Panc1 (cell line): ENCODE measurements around the gene DENND1B. TPM values are rescaled to one million over a fixed set of nuclear protein-coding genes. Genes with fewer than 3 reads are reported as not detected.

Experiments used
- ATAC-seq: fragments of 200-7000 bp; cut with Tn5 transposase; 2 replicates; pipeline ENCODE4 v1.9.1; 2020; ENCODE audit warnings: mild to moderate bottlenecking, moderate library complexity
- BruUV-seq: library from RNA; stranded (reverse); fragments of 400-500 nt; replicated peaks from 2 replicates; lab custom pipeline; 2021; lab: Mats Ljungman, UMichigan
- CTCF ChIA-PET: fragments of 300-600 bp; sonication (Branson Sonifier 250); formaldehyde crosslinking; loops from one replicate; lab custom pipeline; 2022; ENCODE audit warnings: antibody characterized with exemption; lab: Charles Lee
- POLR2A ChIA-PET: fragments of 300-600 bp; sonication (Branson Sonifier 250); formaldehyde crosslinking; loops from one replicate; lab custom pipeline; 2022; ENCODE audit warnings: antibody characterized with exemption; lab: Charles Lee
- DNase-seq: peaks from one replicate; pipeline ENCODE4 v3.0.0-alpha.2; 2010; ENCODE audit warnings: low read depth, low spot score
- H3K27ac ChIP-seq: 2 replicates; pipeline ENCODE4 v1.5.1; 2011; ENCODE audit warnings: mild to moderate bottlenecking, low read length, inconsistent platforms
- H3K27me3 ChIP-seq: fragments of 200-500 bp; sonication (Bioruptor generic); 2 replicates; pipeline ENCODE4 v1.6.0; 2014; ENCODE audit warnings: low read length, inconsistent platforms; ENCODE audit not compliant: control insufficient read depth, insufficient read depth
- H3K36me3 ChIP-seq: fragments of 200-500 bp; sonication (Bioruptor generic); 2 replicates; pipeline ENCODE4 v1.5.1; 2014; ENCODE audit warnings: inconsistent platforms, mild to moderate bottlenecking, low read length, moderate library complexity; ENCODE audit not compliant: control insufficient read depth, insufficient read depth
- H3K4me1 ChIP-seq: 2 replicates; pipeline ENCODE4 v1.5.1; 2011; ENCODE audit warnings: inconsistent platforms, mild to moderate bottlenecking, low read length, moderate library complexity; ENCODE audit not compliant: control insufficient read depth, insufficient read depth
- H3K4me3 ChIP-seq, 2 experiments: 2 replicates each; pipeline ENCODE4 v1.5.1; 2011 to 2012; ENCODE audit warnings: low read depth in 2 of 2, low read length in 2 of 2, mild to moderate bottlenecking in 2 of 2, inconsistent platforms in 1 of 2, moderate library complexity in 1 of 2
- H3K9me3 ChIP-seq: fragments of 200-500 bp; sonication (Bioruptor generic); 2 replicates; pipeline ENCODE4 v1.5.1; 2014; ENCODE audit warnings: low read depth, mild to moderate bottlenecking, inconsistent platforms, low read length, moderate library complexity; ENCODE audit not compliant: control insufficient read depth, insufficient read depth
- CTCF ChIP-seq: fragments of 450-650 bp; IDR thresholded peaks from 2 replicates; pipeline ENCODE4 v1.5.1; 2017; ENCODE audit warnings: mild to moderate bottlenecking
- POLR2AphosphoS5 ChIP-seq: IDR thresholded peaks from 2 replicates; pipeline ENCODE4 v1.6.1; 2012; ENCODE audit warnings: mild to moderate bottlenecking, low read depth, low read length, moderate library complexity
- REST ChIP-seq, 2 experiments: IDR thresholded peaks; 2 replicates each; pipeline ENCODE4 v1.6.1; 2011 to 2012; ENCODE audit warnings: low read depth in 2 of 2, control low read depth in 1 of 2, low read length in 1 of 2, mild to moderate bottlenecking in 1 of 2, moderate library complexity in 1 of 2; ENCODE audit not compliant: insufficient read depth in 1 of 2
- SIN3A ChIP-seq: IDR thresholded peaks from 2 replicates; pipeline ENCODE4 v1.6.1; 2012; ENCODE audit warnings: low read depth, mild to moderate bottlenecking, low read length, moderate library complexity, borderline replicate concordance; ENCODE audit not compliant: insufficient read depth
- TCF7L2 ChIP-seq: IDR thresholded peaks from 2 replicates; pipeline ENCODE4 v1.6.1; 2011; ENCODE audit warnings: mild to moderate bottlenecking, low read depth, low read length, inconsistent platforms
- in situ Hi-C: cut with HindIII; loops from 2 replicates; pipeline ENCODE4 v1.10.0; 2016; ENCODE audit warnings: low sequenced_read_pairs, low pct_unique_long_range_greater_than_20kb
- intact Hi-C: fragments of 100-400 bp; cut with micrococcal nuclease; formaldehyde crosslinking; loops from one replicate; pipeline ENCODE4 v1.10.0; 2022; ENCODE audit not compliant: unreplicated experiment
- total RNA-seq: library from RNA; stranded (reverse); gene quantifications from one replicate; pipeline ENCODE4 v1.2.1, GENCODE V29; 2021; ENCODE audit not compliant: unreplicated experiment

Gene DENND1B
- total RNA-seq, 1 experiment from 2014 or later: 7.7 TPM

- ATAC-seq: no peak
- in situ Hi-C loops: no loop called here
- Histone ChIP-seq H3K27ac (no peak overlapping the region), H3K4me3 (no peak overlapping the region), H3K9me3 (no peaks in the 10 kb centered on the region), H3K36me3 (no peaks in the 10 kb centered on the region; the same call in 1 of the 2 replicates), H3K4me1 (no peaks in the 10 kb centered on the region), H3K27me3 (no peaks in the 10 kb centered on the region)
- TF ChIP-seq POLR2AphosphoS5 (no peak), CTCF (no peak), TCF7L2 (no peak), REST (IDR thresholded peaks at IDR 0.05; ENCODE audit: insufficient read depth in 1 of 2, low read depth in 2 of 2, low read length in 1 of 2) (no peak), SIN3A (no peak)
- BruUV-seq: no TSS peak
- no peak for DNase-seq
- ChIA-PET CTCF (no interaction called here), POLR2A (no interaction called here)
- intact Hi-C loops: no loop called here
Observed at GRCh38 chr1:197649188-197649587, 126.1 kb downstream of the DENND1B start.

GRCh38 chr1:197638316-197638715, 137.0 kb downstream of the DENND1B start:
- intact Hi-C loops (no loop called here), in situ Hi-C loops (no loop called here)
- DNase-seq (no peak), ATAC-seq (no peak)
- Histone ChIP-seq H3K4me1 (no peaks in the 10 kb centered on the region), H3K9me3 (no peaks in the 10 kb centered on the region), H3K27me3 (no peaks in the 10 kb centered on the region), H3K4me3 (no peak overlapping the region), H3K27ac (no peak overlapping the region), H3K36me3 (no peaks in the 10 kb centered on the region)
- TF ChIP-seq CTCF (no peak), TCF7L2 (no peak), REST (IDR thresholded peaks at IDR 0.05; ENCODE audit: insufficient read depth in 1 of 2, low read depth in 2 of 2, low read length in 1 of 2) (no peak), SIN3A (no peak), POLR2AphosphoS5 (no peak)
- CTCF ChIA-PET: no interaction called here
- BruUV-seq: no TSS peak
- POLR2A ChIA-PET: no interaction called here
